Epidermal melanocyte (primary cell): ENCODE results near the gene TSPO.

Experiments used
- DNase-seq: peaks from one replicate; pipeline ENCODE4 v3.0.0; 2011; ENCODE audit warnings: low spot score; ENCODE audit not compliant: insufficient read length

Gene TSPO

DNA sequence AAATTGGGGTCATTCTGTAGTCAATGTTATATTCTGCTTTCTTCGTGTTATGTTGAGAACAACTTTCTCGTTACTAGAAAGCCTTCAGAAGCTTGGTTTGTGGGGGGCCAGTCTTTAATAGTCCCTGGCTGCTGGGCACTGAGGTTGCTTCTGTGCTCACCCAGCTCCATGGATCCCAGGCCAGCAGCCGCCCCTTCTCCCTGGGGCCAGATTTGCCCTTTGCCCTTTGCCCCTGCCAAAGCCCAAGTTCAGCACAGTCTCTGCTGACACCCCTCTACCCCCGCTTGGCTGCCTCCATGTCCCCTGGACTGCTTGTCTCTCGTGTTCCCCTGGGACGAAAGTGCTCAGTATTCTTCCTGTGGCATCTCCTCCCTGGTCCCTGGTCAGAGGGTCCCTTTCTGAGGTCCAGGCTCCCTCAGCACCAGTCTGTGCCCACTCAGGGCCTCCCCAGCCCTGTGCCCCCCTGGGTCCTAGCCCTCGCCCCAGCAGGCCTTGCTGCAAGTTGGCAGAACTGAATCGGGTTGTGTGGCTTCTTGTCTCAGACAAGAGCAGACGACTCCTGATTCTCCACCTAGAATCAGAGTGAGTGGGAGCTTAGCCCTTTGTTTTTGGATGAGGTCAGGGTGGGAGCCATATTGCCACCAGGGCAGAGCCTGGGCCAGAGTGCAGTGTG lies 6.7 kb downstream of the TSPO start:
- no peak for DNase-seq

DNA sequence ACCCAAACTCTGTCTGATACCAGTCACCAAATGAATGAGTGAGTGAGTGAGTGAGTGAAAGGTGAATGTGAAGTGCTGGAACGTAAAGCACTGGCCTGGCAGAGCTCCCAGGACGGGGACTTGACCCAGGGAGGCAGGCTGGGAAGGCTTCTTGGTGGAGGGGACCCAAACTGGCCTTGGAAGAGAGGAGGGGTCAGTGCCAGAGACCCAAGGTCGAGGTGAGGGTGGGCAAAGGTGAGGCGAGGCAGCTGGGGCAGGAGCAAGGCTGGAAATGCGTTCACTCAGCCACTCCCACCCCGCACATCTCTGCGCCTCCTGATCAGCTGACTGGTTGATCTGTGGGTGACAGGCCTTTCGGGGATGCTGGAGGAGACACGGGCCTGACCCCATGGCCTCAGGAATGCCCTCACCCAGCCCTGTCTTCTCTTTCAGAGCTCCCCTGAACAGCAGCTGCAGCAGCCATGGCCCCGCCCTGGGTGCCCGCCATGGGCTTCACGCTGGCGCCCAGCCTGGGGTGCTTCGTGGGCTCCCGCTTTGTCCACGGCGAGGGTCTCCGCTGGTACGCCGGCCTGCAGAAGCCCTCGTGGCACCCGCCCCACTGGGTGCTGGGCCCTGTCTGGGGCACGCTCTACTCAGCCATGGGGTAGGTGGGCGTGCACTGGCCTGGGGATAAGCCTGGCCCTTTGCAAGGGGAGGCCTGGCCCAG lies 7.6 kb downstream of the TSPO start:
- no peak for DNase-seq

- DNase-seq = no peak
Observed at GRCh38 chr22:43159484-43160178, 8.3 kb downstream of the TSPO start.

DNA sequence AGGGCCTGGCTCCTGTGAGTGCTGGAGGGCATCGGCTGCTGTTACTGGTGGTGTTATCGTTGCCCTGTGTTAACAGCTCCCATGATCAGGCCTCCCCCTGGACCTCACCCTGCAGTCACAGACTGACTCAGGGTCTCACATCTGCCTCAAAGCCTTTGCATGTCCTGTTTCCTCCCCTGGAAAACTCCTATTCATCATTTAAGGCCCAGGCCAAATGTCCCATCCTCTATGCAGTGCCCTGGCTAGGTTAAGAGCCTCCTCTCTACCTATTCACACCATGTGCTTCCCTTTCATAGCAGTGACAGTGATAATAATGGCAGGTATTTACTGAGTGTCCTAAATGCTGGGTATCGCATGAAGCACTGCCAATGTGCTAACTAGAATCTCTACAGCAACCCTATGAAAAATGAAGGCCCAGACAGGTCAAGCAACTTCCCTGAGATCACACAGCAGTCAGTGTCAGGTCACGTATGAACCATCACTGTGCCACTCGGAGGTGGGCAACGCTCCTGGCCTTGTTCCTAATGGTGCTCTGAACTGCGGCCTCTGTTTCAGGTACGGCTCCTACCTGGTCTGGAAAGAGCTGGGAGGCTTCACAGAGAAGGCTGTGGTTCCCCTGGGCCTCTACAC lies 9.3 kb downstream of the TSPO start:
- no peak for DNase-seq

DNA sequence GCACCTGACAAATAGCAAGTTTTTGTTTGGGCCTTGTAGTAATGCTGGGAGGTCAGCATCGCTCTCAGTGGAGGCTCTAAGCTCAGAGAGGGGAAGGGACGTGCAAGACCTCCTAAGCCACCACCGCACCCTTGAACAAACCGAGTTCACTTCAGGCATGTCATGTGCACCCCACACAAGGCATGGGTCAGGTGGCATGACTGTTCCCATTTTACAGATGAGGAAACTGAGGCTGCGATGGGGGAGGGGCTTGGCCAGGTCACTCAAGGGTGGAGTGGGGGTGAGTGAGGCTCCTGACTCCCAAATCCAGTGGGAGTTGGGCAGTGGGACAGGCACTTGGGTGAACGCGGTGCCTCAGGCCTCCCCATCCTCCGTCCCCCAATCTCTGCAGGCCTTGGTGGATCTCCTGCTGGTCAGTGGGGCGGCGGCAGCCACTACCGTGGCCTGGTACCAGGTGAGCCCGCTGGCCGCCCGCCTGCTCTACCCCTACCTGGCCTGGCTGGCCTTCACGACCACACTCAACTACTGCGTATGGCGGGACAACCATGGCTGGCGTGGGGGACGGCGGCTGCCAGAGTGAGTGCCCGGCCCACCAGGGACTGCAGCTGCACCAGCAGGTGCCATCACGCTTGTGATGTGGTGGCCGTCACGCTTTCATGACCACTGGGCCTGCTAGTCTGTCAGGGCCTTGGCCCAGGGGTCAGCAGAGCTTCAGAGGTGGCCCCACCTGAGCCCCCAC lies 11.2 kb downstream of the TSPO start:
- no peak for DNase-seq

GRCh38 chr22:43163241-43163795 lies 12.0 kb downstream of the TSPO start:
- DNase-seq = no peak

GRCh38 chr22:43164636-43165035 lies 13.3 kb downstream of the TSPO start:
- no peak for DNase-seq

GRCh38 chr22:43166132-43166930 lies 15.0 kb downstream of the TSPO start:
- DNase-seq = no peak

- DNase-seq = no peak
Observed at GRCh38 chr22:43167001-43167589, 15.7 kb downstream of the TSPO start.

DNA sequence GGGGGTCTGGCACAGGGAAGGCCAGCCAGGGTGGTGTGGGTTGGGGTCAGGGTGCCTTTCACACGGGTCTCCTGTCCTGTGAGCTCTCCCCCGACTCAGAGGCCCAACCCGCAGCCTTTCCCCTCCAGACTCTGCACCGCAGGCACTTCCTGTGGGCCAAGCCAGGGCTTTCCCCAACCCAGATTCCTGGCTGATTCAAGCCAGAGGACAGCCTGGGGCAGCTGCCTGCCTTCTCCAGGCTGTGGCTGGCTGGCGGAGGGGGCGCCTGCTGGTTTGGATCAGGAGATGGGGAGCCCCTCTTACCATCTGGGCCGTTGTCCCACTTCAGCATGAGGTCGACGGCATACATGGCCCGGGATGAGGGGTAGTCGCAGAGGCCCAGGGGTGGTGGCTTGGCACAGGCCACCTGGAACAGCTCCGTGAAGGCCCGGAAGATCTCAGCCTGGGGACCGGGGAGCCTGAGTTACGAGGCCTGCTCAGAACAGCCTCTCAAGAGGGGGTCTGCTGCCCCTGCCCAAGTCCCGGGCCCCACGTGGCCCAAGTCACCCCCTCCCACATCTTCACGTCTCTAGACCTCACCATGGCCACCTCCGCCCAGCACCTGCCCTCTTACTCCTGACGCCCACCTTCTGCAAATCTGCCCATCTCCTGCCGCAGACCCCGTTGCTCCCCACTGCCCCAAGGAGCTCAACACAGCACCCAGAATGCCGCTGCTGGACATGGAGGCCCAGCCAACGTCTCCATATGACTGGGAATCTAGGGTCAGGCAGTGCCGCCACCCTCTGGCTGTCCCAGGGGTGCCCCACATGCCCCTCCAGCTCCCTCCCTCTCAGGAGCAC lies 17.3 kb downstream of the TSPO start:
- DNase-seq = peak; percentile 90

GRCh38 chr22:43169310-43170130 lies 18.2 kb downstream of the TSPO start:
- no peak for DNase-seq

DNA sequence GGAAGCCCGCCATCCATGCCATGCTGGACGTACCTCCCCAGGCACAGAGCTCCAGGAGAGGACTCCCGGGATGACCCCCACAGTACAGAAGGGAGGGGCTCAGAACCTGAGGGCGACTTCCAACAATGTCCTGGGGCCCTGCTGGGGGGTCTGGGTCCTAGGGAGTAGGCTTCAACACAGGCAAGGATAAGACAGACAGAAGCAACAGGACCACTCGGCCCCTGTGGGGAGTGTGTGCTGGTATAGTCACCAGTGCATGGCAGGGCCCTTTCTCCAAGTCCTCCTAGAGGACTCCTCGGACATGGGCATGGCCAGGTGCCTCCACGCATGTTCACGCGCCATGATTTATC lies 18.7 kb downstream of the TSPO start:
- no peak for DNase-seq

GRCh38 chr22:43171019-43171491 lies 19.7 kb downstream of the TSPO start:
- DNase-seq = no peak

- no peak for DNase-seq
Observed at GRCh38 chr22:43171607-43172006, 20.2 kb downstream of the TSPO start.

DNA sequence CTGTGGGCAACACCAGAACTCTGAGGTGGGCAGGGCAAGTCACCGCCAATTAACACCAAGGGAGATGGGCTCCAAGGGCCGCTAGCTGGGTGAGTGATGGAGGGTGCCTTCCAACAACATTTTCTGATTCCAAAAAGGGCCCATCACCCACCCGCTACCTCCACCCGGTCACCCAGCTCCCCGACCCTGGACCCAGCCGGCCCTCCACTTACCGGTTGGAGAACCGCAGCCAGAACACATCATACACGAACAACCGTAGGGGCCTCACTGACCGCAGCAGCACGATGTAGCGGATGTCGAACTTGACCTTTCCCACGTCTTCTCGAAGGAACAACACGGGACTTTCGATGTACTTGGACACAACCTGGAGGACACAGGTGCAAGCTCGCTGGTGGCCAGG lies 20.8 kb downstream of the TSPO start:
- DNase-seq = no peak

GRCh38 chr22:43173566-43173965 lies 22.2 kb downstream of the TSPO start:
- no peak for DNase-seq

GRCh38 chr22:43173976-43174720 lies 22.8 kb downstream of the TSPO start:
- DNase-seq = no peak
